ENCODE measurements around the gene UNC13C.

DNA sequence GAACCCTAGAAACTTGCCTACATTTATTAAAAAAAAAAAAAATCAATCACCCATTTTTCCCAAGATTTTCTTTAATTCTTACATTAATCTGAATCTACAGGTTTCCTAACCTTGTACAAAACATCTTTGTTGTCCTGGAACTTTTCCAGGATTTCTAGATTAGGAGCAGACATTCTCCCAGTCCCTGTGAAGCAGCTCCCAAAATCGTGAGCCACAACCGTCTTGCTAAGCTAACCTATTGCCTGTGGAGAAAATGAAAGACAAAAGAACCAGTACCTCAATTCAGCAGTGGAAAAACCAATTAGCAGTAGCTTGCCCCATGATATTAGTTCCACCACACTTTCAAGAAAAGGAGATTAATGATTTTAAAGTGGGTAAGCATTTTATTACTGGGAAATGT is 522.1 kb downstream of the UNC13C start:
- TF ChIP-seq, protein P1, sequence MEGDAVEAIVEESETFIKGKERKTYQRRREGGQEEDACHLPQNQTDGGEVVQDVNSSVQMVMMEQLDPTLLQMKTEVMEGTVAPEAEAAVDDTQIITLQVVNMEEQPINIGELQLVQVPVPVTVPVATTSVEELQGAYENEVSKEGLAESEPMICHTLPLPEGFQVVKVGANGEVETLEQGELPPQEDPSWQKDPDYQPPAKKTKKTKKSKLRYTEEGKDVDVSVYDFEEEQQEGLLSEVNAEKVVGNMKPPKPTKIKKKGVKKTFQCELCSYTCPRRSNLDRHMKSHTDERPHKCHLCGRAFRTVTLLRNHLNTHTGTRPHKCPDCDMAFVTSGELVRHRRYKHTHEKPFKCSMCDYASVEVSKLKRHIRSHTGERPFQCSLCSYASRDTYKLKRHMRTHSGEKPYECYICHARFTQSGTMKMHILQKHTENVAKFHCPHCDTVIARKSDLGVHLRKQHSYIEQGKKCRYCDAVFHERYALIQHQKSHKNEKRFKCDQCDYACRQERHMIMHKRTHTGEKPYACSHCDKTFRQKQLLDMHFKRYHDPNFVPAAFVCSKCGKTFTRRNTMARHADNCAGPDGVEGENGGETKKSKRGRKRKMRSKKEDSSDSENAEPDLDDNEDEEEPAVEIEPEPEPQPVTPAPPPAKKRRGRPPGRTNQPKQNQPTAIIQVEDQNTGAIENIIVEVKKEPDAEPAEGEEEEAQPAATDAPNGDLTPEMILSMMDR (IDR thresholded peaks at IDR 0.05): no peak
- no peak for TF ChIP-seq POLR2A (IDR thresholded peaks at IDR 0.05)
